ENCODE results near the gene NSFL1C.

GRCh38 chr20:1394686-1395085, 72.0 kb downstream of the NSFL1C start:
- TF ChIP-seq CTCF (IDR thresholded peaks at IDR 0.05; ENCODE audit: insufficient read depth, low read length, poor library complexity, severe bottlenecking) (no peak), EZH2phosphoT487 (conservative IDR thresholded peaks at IDR 0.05; ENCODE audit: low read length) (no peak)

Data from SU-DHL-6 (cell line).